Kidney (tissue), 14 donors: Measurements from ENCODE around the gene CNIH4. TPM values are rescaled to one million over a fixed set of nuclear protein-coding genes. Genes with fewer than 3 reads are reported as not detected.

Experiments
- DNase-seq, 5 donors: peaks; one replicate each; pipeline ENCODE4 v3.0.0-alpha.2; 2013 to 2020
- FAIRE-seq: peaks from 2 replicates; lab custom pipeline; 2012; peaks lifted over from hg19 to GRCh38; lab: Jason Lieb, UNC
- H3K27ac ChIP-seq, 2 donors: one replicate each; pipeline ENCODE4 v1.7.0; 2013; ENCODE audit warnings: low read depth in 2 of 2, low read length in 2 of 2, inconsistent platforms in 1 of 2
- H3K27me3 ChIP-seq: one replicate; pipeline ENCODE4 v1.7.1; 2013; ENCODE audit warnings: low read length, inconsistent platforms; ENCODE audit not compliant: control insufficient read depth, insufficient read depth
- H3K36me3 ChIP-seq, 3 donors: one replicate each; pipeline versions ENCODE4 v1.7.0 to v1.7.1; 2013; ENCODE audit warnings: low read length in 3 of 3, control low read depth in 1 of 3, inconsistent platforms in 1 of 3; ENCODE audit not compliant: insufficient read depth in 3 of 3, control insufficient read depth in 2 of 3
- H3K4me1 ChIP-seq, 3 donors: one replicate each; pipeline versions ENCODE4 v1.7.0 to v1.7.1; 2013; ENCODE audit warnings: low read length in 3 of 3, inconsistent platforms in 1 of 3, low read depth in 1 of 3; ENCODE audit not compliant: control insufficient read depth in 2 of 3, insufficient read depth in 2 of 3
- H3K4me3 ChIP-seq, 3 donors: one replicate each; pipeline versions ENCODE4 v1.7.0 to v1.8.1; 2013; ENCODE audit warnings: low read length in 3 of 3, control low read depth in 1 of 3, inconsistent platforms in 1 of 3
- H3K9ac ChIP-seq, 3 donors: one replicate each; pipeline versions ENCODE4 v1.7.0 to v1.7.1; 2013; ENCODE audit warnings: low read length in 3 of 3, control low read depth in 1 of 3, inconsistent platforms in 1 of 3
- H3K9me3 ChIP-seq, 3 donors: one replicate each; pipeline versions ENCODE4 v1.7.0 to v1.7.1; 2013; ENCODE audit warnings: low read length in 3 of 3, control low read depth in 1 of 3, inconsistent platforms in 1 of 3; ENCODE audit not compliant: control insufficient read depth in 2 of 3, insufficient read depth in 1 of 3
- CTCF ChIP-seq: IDR thresholded peaks from 3 replicates; pipeline ENCODE4 v1.5.1; 2012; ENCODE audit warnings: mild to moderate bottlenecking, moderate library complexity, borderline replicate concordance; ENCODE audit not compliant: insufficient read depth; ENCODE audit errors: extremely low read depth
- intact Hi-C: fragments of 100-400 bp; cut with DNase I; formaldehyde crosslinking; loops from one replicate; pipeline ENCODE4 v1.11.1; 2022
- polyA plus RNA-seq: library from polyadenylated mRNA; stranded (reverse); fragments of 350-450 nt; fragmentation: Illumina TruSeq; extraction: RNeasy Lipid Tissue Mini Kit (QIAGEN cat#74804); gene quantifications from one replicate; pipeline ENCODE4 v1.2.3, GENCODE V29; 2014; ENCODE audit warnings: low read depth, low replicate concordance; ENCODE audit not compliant: insufficient read depth
- total RNA-seq: library from RNA; stranded (reverse); fragmentation: NEBNext Ultra II Directional; extraction: Animal tissue kit (Norgen Biotek cat#: 25700); gene quantifications from one replicate; pipeline ENCODE4 v1.2.1, GENCODE V29; 2021
- donor health status: control.
- donor health status: control.
- donor health status: control.
- donor health status: control.
- donor health status: control.
- donor health status: DM: yes; HTN: yes; CAD: no.
- donor health status: Normal renal cell carcinoma (clear cell type).

CNIH4 gene
- total and polyA plus RNA-seq, 2 donors from 2014 or later, result 51.0 to 77.9 TPM

GRCh38 chr1:224329842-224330753, 26.6 kb upstream of the CNIH4 start, which contains the start of gene NVL:
Gene NVL, minus strand, starts transcription at chr1:224330172. Its CDS starts 45 bp downstream, at chr1:224330127.
- intact Hi-C loops, result loop anchor here (10.0 kb wide), 1 partner anchor 205 kb away; no protein-coding TSS in a partner anchor
- no peak for TF ChIP-seq CTCF
- Histone ChIP-seq H3K27ac (peak within 1 kb of the TSS; percentile 94 to 97), H3K4me1 (peaks cover 0 to 4% (median 0%) of the 10 kb centered on the region in 3 donors), H3K9me3 (no peaks in the 10 kb centered on the region), H3K9ac (peak within 1 kb of the TSS; percentile 93 to 95 (median 94)), H3K27me3 (no peaks in the 10 kb centered on the region), H3K36me3 (no peaks in the 10 kb centered on the region), H3K4me3 (peak within 1 kb of the TSS; percentile 91 to 97 (median 95))
- FAIRE-seq (no peak), DNase-seq (peak; percentile 83 to 97 (median 93))

- FAIRE-seq, result no peak
- Histone ChIP-seq H3K4me1 (peaks cover 0 to 4% (median 0%) of the 10 kb centered on the region in 3 donors), H3K4me3 (peak overlapping the region in 1 of 3 donors; percentile 91), H3K27ac (no peak overlapping the region), H3K9ac (no peak overlapping the region), H3K9me3 (no peaks in the 10 kb centered on the region), H3K36me3 (no peaks in the 10 kb centered on the region), H3K27me3 (no peaks in the 10 kb centered on the region)
- no peak for TF ChIP-seq CTCF
- intact Hi-C loops, result no loop called here
- DNase-seq, result no peak
These were observed 25.4 kb upstream of the CNIH4 start for GRCh38 chr1:224331326-224331725.

- DNase-seq (no peak), FAIRE-seq (no peak)
- intact Hi-C loops, result no loop called here
- Histone ChIP-seq H3K9ac (no peak overlapping the region), H3K4me3 (no peak overlapping the region), H3K27ac (no peak overlapping the region), H3K9me3 (no peaks in the 10 kb centered on the region), H3K4me1 (peaks cover 0 to 4% (median 0%) of the 10 kb centered on the region in 3 donors), H3K36me3 (no peaks in the 10 kb centered on the region), H3K27me3 (no peaks in the 10 kb centered on the region)
- no peak for TF ChIP-seq CTCF
These were observed 24.9 kb upstream of the CNIH4 start for GRCh38 chr1:224331824-224332223.
